ENCODE measurements around the gene LAYN.
A peak's percentile ranks its signal among the peaks of the same experiment; 100 is the strongest.

LAYN gene

DNA sequence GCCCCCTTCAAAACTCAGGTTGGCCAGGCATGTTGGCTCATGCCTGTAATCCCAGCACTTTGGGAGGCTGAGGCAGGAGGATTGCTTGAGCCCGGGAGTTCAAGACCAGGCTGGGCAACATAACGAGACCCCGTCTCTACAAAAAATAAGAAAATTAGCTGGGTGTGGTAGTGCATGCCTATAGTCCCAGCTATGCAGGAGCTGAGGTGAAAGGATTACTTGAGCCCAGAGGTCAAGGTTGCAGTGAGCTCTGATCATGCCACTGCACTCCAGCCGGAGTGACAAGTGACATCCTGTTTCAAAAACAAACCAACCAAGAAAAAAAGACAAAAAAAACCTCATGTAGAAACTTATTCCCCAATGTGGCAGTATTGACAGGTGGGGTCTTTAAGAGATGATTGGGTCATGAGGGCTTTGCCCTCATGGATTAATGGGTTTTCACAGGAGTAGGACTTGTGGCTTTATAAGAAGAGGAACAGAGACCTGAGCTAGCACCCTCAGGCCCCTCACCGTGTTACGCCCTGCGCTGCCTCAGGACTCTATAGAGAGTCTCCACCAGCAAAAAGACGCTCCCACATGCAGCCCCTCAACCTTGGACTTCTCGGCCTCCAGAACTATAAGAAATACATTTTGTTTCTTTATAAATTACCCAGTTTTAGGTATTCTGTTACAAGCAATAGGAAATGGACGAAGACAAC lies 22.3 kb downstream of the LAYN start:
- no peak for DNase-seq (ENCODE audit: low spot score)

DNA sequence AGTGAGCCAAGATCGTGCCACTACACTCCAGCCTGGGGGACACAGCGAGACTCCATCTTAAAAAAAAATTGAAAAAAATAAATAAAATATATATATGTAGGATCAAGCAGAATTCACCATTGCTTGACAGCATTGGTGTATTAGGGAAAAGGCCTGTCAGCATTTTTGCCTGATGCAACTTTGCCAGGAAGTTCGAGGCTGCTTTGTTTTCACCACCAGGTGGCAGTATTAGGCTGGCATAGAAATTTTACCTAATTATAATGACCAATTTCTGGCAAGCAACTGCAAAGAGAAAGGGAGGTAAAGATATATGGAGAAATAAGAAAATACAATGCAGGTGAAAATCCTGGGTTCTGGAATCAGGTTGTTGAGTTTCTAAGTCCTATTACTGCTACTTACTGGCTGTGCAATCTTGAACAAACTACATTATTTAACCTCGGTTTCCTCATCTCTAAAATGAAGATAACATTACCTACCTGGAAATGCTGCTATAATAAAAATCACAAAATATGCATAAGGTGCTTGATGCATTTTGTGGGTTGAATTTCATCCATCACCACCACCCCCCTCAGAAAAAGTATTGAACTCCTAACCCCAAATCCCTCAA lies 24.7 kb downstream of the LAYN start:
- DNase-seq (ENCODE audit: low spot score), result peak; percentile 67

DNA sequence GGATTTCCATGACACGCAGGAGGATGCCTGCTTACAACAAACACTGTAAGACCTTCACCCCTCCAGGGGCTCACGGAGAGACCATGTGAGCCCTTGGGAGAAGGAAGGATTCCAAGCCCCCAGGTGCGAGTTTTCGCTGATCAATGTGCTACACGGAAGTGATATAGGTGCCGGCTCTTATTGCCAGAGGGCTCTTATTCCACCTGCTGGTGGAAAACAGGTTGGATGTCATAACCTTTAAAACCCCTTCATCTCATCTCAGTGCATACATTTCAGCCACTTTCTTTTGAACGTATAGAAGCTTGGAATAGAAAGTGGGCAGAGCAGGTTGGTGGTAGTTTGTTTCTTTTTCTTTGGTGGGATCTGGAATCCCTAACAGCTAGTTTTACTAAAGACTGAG lies 25.8 kb downstream of the LAYN start:
- DNase-seq (ENCODE audit: low spot score), result no peak

DNA sequence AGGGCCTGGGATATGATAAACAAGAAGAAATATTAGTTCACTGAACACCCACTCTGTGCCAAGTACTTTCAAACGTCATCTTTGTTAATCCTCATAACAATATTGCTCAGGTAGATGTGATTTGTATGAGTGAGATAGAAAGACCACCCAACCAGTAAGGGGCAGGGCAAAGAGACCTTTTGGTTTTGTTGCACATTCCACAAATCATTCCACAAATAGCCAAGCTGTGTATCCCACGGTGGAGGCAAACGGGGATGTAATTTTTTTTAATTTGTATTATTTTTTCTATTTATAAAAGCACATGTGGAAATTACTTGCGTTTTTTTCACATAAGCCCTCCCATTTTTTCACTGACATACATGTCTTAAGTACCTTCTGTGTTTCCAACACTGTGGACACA lies 29.0 kb downstream of the LAYN start:
- no peak for DNase-seq (ENCODE audit: low spot score)

DNA sequence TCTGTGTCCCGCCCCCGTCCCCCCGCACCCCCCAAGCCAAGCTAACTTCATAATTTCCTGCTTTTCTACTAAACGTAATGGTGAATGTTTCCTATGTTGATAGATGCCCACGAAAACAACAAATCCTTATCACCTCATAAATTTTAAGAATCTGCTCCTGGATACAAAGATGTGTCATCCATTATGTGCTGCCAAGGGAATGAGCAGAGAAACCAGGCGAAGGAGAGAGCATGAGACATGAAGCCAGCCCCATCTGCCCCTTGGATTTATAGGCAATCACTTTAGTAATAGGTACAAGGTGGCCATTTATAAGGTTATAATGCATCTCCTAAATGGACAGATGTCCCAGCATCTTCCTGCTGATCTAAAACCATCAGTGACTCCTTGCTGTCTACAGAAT lies 30.3 kb downstream of the LAYN start:
- no peak for DNase-seq (ENCODE audit: low spot score)

DNA sequence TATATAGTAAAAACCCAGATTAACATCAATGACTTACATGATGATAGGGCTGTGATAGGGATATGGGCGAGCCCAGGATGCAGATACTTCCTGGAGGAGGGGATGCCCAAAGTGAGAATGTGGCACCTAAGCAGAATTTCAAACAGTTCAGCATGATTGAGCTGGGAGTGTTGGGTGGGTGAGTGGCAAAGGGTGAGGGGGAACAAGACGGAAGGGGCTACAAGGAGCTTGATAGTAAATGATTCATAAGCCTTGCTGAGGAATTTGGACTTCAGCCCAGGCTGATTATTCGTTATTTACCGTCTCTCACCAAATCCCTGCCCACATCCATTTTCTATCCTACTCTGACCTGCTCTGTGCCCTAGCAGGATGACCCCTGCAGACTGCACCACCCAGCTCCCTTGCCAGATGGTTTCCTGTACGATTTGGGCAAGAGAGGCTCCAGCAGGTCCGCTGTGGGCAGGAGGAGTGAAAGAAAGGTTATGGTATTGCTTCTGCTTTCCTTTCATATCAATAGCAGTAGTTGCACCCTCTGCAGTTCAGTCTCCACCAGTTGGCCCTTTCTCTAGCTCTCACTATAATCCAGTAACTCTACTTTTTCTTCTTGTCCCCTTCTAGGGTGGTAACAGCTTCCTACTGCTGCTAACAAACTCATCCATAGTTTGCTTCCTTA lies 31.4 kb downstream of the LAYN start:
- no peak for DNase-seq (ENCODE audit: low spot score)

DNA sequence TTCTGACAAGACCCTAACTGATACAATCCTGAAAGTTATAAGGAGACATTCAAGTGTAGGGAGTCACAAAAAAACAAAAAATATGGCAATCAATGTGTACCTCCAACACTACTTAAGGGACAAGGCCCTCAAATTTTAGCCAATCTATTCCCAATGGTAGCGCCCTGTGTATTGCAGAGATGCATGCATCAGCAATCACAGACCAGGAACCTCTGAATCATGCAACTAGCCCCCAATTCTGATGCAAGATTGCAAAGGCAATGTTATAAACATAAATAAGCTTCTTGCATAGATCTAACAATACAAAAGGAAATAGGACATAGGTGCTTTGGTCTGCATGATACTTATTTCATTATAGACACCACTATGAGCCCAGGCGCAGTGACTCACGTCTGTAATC lies 32.1 kb downstream of the LAYN start:
- DNase-seq (ENCODE audit: low spot score), result no peak

DNA sequence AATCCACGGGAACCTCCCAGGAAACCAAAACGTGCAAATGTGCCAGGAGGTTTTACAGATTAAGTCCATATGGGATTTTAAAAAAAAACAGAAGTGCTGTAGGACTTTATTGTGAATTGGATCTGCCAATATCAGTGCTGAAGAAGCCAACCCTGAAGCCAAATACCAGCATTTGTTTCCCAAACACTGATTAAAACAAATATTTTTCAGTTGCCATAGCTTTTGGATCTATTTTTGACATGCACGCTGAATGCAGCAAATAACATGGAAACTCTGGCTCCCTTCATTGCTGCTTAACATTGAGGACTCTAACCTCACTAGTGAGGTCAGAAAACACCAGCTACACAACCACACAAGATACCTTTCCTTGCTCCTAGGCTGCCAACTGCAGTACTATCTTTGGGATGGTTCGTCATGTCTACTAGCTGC lies 33.3 kb downstream of the LAYN start:
- DNase-seq (ENCODE audit: low spot score), result no peak

DNA sequence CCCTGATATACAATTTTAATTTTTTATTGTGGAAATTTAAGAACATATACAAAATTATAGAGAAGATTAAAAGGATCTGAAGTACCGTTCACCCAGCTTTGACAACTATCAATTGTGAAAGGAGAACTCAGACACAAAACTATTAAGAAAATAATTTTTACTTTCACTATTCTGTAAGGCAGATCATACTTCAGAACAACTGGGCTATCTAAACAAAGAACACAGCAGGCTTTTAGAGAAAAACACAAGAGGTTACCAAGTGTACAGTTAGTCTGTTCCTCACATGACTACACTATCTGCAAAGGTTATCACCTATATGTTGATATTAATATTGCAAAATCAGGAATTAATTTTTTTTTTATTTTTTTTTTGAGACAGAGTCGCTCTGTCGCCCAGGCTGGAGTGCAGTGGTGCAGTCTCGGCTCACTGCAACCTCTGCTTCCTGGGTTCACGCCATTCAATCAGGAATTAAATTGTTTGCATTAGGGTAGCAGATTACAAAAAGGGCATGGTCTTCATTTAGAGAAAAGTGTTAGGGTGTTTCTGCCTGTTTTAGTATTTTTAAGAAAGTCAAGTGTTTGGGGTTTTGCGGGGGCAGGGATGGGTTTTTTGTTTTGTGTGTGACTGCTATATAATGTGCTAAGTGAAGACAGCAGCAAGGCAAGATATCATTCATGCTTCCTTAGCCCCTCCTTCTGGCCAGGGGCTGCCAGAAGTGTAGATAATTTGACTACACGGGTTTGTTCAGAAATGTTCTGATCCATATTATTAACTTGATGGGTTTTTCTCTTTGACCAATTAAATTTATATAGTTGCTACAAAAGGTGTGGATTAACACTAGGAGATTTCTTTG lies 34.1 kb downstream of the LAYN start:
- no peak for DNase-seq (ENCODE audit: low spot score)

DNA sequence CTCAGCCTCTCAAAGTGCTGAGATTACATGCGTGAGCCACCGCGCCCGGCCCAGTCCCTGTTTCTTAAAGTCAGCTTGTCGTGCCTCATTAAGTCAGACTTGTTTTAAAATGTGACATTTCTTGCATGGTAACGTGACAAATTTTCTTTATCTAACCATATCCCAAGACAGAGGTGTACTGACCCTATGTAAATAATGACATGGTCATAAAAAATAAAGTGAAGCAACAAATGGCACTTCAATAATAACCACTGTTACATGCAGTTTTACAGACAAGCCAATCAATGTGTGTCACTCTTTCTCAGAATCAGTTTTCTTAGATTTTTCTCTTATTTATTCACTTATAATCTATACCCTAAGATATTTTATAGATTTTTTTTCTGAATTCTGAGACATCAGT lies 35.2 kb downstream of the LAYN start:
- DNase-seq (ENCODE audit: low spot score), result no peak

DNA sequence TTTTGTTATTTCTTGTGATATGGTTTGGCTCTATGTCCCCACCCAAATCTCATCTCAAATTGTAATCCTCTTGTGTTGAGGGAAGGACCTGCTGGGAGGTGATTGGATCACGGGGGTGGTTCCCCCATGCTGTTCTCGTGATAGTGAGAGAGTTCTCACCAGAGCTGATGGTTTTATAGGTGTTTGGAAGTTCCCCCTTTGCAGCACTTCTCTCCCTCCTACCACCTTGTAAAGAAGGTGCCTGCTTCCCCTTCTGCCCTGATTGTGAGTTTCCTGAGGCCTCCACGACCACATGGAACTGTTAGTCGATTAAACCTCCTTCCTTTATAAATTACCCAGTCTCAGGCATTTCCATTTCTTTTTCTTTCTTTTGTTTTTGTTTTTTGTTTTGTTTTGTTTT lies 37.3 kb downstream of the LAYN start:
- no peak for DNase-seq (ENCODE audit: low spot score)

DNA sequence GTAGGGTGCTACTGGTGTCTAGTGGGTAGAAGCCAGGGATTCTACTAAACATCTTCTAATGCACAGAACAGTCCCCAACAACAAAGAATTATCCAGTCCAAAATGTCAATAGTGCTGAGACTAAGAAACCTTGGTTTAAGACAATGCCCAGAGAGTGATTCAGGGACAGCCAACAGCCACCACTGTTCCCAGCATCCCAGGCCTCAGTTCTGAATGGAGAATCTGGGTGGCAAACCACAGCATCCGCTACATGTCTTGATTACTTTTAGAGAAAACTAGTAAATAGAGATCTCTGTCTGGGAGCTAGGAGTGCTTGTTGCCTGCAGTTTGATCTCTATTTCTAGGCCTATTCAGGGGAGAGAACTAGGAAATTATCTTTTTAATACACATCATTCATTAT lies 40.8 kb downstream of the LAYN start:
- no peak for DNase-seq (ENCODE audit: low spot score)

DNA sequence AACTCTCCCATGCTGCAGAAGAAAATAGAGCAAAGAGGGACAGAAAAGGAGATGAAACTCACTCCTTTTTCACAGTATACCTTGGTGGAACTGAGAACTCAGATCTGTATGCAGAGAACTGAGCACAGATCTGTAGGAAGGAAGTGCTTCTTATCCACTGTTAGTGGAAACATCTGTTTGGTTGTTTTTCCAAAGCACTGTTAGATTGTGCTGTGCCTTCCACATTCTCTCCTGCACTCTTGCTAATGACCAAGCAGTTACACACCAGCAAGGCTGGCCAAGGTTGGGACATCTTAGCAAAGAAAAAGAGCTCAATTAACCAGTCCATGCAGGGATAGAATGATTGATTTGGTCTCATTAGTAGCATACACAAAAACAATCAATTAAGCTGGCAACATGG lies 41.6 kb downstream of the LAYN start:
- DNase-seq (ENCODE audit: low spot score), result no peak

DNA sequence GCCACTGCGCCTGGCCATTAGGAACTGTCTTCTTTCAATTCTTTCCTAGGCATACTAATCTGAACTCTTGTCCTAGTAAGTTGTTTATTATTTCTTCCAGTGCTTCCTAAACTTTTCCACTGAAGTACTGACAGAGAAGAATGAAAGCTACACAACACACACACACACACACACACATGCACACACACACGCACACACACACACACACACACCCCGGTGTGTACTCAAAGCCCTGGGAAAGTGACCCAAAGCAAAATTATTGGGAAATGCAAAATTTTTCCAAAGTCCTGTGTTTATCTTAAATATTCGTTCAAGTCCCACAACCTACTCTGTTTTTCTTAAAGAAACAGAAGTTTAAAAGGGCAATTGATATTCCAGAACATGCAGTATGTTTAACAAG lies 42.4 kb downstream of the LAYN start:
- DNase-seq (ENCODE audit: low spot score), result no peak

DNA sequence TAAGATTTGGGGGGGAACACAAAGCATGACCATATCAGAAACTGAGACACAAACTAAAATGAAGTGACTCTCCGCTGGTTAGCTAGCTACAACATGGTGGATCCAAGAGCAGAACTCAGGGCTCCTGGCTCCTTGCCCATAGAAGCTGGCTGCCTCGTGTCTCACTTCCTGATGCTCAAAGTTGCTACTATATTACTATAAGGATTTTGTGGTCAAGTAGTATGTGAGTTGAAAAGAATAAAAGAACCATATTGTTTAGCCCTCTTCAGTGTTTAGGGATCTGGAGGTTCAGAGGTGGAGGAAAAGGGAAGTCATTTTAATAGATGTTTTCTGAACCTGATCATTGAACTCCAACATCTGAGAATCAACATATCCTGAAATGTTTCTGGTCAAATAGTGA lies 44.9 kb downstream of the LAYN start:
- DNase-seq (ENCODE audit: low spot score), result no peak

DNA sequence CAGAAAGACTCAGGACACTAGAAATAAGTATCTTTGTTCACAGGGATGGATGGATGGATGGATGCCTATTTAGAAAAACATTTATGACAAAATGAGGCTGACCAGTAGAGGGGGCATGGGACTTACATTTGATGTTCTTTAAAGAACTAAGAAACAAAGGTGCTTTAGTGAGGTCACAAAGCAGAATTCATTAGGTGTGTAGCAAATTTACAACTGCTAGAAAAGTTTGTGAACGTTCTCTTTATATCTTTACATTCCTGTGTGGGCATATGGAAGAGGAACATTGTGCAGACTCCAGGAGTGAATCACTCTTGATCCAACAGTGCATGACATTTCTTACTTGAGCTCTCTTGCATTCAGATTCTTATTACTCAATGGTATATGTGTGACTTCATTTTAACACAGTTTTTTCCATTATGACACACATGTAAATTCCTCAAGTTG lies 45.9 kb downstream of the LAYN start:
- peak; percentile 43 for DNase-seq (ENCODE audit: low spot score)

DNA sequence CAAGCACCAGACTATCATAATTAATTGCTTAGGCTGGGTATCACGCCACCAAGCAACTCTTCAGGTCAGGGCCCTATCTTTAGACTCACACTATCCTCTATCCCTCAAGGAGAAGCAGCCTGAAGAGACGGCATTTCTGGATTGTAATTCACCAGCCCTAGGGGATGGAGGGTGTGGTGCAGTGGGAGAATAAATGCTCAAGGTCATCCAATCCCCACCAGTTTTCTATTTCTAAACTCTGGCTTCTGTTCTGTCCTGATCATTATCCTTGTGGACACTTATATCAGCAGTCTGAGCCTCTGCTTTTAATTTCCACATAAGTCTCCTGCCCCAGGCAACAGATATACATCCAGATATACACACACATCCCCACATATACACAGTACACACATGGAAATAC lies 48.6 kb downstream of the LAYN start:
- no peak for DNase-seq (ENCODE audit: low spot score)

DNA sequence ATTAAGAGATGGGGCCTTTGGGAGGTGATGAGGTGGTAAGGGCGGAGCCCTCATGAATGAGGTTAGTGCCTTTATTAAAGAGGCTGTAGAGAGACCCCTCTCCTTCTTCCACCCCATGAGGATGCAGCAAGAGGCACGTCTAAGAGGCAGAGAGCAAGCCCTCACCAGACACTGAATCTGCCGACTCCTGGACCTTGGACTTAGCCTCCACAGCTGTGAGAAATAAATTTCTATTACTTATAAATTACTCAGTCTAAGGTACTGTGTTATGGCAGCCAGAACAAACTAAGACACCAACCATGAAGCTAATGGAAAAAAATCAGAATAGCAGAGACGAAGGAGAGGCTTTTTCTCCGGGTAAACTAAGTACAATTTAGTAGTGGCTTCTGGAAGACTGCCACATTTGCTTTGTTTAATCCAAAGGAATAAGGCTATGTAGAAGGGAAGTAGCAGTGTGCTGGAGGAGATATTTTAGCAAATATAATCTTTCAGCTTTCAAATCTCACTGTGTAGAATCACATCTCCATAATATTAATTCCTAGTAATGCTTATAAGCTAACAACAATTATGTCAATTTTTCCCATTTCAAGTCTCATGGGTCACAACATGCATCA lies 49.5 kb downstream of the LAYN start:
- DNase-seq (ENCODE audit: low spot score), result no peak

DNA sequence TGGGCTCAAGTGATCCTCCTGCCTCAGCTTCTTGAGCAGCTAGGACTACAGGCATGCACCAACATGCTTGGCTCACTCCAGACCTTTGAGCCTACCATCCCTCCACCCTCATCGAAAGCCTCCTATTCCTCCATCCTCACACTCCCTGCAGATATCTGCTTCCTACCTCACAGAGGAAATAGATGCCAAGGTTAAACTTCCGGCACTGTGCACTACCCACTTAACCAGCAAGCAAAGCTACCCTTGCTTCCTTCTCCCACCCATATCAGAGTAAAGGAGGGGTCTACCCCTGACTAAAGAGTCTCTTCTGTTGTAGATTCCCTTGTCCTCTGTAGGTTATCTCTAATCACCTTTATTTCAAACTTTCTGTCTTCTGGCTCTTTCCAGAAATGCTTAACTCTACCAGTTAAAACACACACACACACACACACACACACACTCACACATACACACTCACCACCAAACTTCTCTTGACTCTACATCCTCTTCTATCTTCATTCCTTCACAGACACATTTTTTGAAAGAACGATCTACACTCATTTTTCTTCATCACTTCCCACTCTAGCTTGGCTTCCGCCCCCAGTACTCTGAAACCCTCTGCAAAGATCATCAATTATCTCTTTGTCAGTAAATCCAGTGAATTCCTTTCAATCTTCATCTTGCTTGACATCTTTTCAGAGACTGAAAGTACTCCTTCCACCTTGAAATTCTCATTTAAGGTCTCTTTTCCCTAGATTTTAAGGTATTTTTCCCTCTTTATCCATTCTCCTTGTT lies 50.9 kb downstream of the LAYN start:
- DNase-seq (ENCODE audit: low spot score), result no peak

DNA sequence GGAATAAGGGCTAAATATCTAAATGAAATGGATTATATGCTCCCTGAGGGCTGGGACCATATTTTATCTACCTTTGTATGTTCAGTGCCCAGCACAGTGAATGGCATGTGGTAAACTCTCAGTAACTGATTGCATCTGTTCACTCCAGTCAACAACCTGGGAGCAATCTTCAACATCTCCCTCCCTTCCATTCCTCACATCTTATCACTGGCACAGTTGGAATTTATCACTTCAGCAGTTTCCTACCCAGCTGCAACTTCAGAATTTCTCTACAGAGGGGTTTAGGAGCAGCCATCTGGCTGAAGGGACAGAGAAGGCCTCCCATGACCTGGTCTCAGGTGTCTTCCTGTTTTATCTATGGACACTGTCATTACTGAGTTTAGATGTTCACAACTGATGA lies 52.0 kb downstream of the LAYN start:
- no peak for DNase-seq (ENCODE audit: low spot score)

DNA sequence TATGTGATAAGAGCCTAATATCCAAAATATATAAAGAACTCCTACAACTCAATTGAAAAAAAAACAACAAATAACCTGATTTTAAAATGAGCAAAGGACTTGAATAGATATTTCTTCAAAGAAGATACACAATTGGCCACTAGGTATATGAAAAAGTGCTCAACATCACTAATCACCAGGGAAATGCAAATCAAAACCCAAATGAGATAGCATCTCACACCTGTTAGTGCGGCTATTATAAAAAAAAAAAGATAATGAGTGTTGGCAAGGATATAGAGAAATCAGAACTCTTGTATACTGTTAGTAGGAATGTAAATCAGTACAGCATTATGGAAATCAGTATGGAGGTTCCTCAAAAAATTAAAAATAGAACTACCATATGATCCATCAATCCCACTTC lies 55.8 kb downstream of the LAYN start:
- DNase-seq (ENCODE audit: low spot score), result no peak
